ENCODE results near the gene NFKB2. TPM values are rescaled to one million over a fixed set of nuclear protein-coding genes. Genes with fewer than 3 reads are reported as not detected.
A peak's percentile ranks its signal among the peaks of the same experiment; 100 is the strongest.

NFKB2 gene
- total RNA-seq, 2 donors from 2014 or later, result 17.0 to 37.6 TPM

DNA sequence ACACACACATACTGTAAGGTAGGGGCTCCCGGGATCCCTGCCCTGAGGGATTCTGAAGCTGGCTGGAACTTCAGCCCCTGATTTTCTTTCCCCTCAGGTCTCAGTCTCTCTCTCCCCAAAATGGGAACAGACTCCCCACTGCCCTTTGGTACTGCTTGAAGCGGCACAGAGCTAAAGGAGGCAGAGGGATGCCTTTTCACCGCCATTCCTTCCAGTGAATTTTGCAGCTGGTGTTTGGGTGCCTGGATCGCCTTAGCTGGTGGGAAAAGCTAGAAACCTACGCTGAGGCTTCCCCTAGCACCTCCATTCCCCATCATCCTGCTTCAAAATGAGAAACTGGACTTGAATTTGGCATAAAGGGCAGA, 39.6 kb downstream of the NFKB2 start:
- ATAC-seq, result no peak
- no peak for DNase-seq
- intact Hi-C loops (cut with DNase I, micrococcal nuclease), result no loop called here

GRCh38 chr10:102435529-102436233, 40.2 kb downstream of the NFKB2 start:
- DNase-seq (no peak), ATAC-seq (no peak)
- intact Hi-C loops (cut with DNase I, micrococcal nuclease), result no loop called here

- no peak for ATAC-seq
- intact Hi-C loops (cut with DNase I, micrococcal nuclease), result no loop called here
- DNase-seq, result no peak
Measured at GRCh38 chr10:102436312-102436711, 40.8 kb downstream of the NFKB2 start.

GRCh38 chr10:102437515-102437914, 42.0 kb downstream of the NFKB2 start:
- no peak for DNase-seq
- ATAC-seq, result no peak
- intact Hi-C loops (cut with DNase I, micrococcal nuclease), result no loop called here

GRCh38 chr10:102438374-102438773, 42.9 kb downstream of the NFKB2 start:
- intact Hi-C loops (cut with DNase I, micrococcal nuclease), result no loop called here
- DNase-seq (no peak), ATAC-seq (no peak)

DNA sequence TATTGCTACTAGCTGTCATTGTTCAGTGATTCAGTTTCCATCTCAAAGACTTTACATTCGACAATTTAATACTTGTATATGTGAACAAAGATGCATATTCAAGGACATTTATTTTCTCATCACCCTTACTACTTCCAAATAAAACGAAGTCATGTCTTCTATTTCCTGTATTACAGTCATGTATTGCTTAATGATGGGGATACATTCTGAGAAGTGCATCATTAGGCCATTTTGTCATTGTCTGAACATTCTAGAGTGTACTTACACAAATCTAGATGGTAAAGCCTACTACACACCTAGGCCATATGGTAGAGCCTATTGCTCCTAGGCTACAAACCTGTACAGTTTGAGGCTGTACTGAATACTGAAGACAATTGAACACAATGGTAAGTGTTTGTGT, 49.3 kb downstream of the NFKB2 start:
- DNase-seq (no peak), ATAC-seq (no peak)
- intact Hi-C loops (cut with DNase I, micrococcal nuclease), result no loop called here

GRCh38 chr10:102449321-102450123, 54.0 kb downstream of the NFKB2 start:
- intact Hi-C loops (cut with DNase I, micrococcal nuclease), result no loop called here
- peak; percentile 76 for ATAC-seq

GRCh38 chr10:102450124-102450373, 54.5 kb downstream of the NFKB2 start:
- no peak for DNase-seq
- intact Hi-C loops (cut with DNase I, micrococcal nuclease), result no loop called here
- ATAC-seq, result no peak

More at GRCh38 chr10:102449321-102450123, 54.0 kb downstream of the NFKB2 start:
- DNase-seq, result peak; percentile 91 to 93

- ATAC-seq, result peak; percentile 83
- intact Hi-C loops (cut with DNase I, micrococcal nuclease), result no loop called here
- peak; percentile 85 to 91 for DNase-seq
Measured at GRCh38 chr10:102450374-102451104, 55.0 kb downstream of the NFKB2 start.

- intact Hi-C loops (cut with DNase I, micrococcal nuclease), result no loop called here
- peak; percentile 68 for ATAC-seq
- DNase-seq, result peak; percentile 65 to 79
Measured at GRCh38 chr10:102451105-102451969, 55.8 kb downstream of the NFKB2 start, which contains the start of gene C10orf95. TSS of gene C10orf95 (minus strand) at chr10:102451543. CDS start at chr10:102451093, 450 bp downstream.

Small RNA genes within 50 kb of the gene (microRNA-seq; reads per million reads assigned to microRNA genes)
- gene MIR146B, result 3,365 to 3,432 reads per million in 2 donors

Other genes starting within 250 kb of the NFKB2 start
- 10 to 100 TPM; 30.2 to 41.5 TPM for gene NOLC1, start 243.3 kb upstream of the NFKB2 start, total RNA-seq
- gene ELOVL3, start 169.4 kb upstream of the NFKB2 start, total RNA-seq, result not detected
- not detected for gene PITX3, start 154.2 kb upstream of the NFKB2 start, total RNA-seq
- gene GBF1, start 150.2 kb upstream of the NFKB2 start, total RNA-seq, result 10 to 100 TPM; 52.3 to 64.3 TPM
- gene PSD, start 23.1 kb downstream of the NFKB2 start, total RNA-seq, result 10 to 100 TPM in 1 of 2 donors, 1 to 10 TPM in 1; 4.1 to 26.1 TPM
- 10 to 100 TPM; 22.5 to 27.8 TPM for gene FBXL15, start 25.1 kb downstream of the NFKB2 start, total RNA-seq
- gene CUEDC2, start 36.9 kb downstream of the NFKB2 start, total RNA-seq, result 10 to 100 TPM; 25.4 to 27.8 TPM
- 1 to 10 TPM; 2.1 to 2.2 TPM for gene C10orf95, start 55.8 kb downstream of the NFKB2 start, total RNA-seq
- gene ACTR1A, start 107.0 kb downstream of the NFKB2 start, total RNA-seq, result 10 to 100 TPM; 78.8 to 79.6 TPM
- 1 to 10 TPM; 8.0 to 9.3 TPM for gene SUFU, start 108.3 kb downstream of the NFKB2 start, total RNA-seq
- 10 to 100 TPM; 58.4 to 64.0 TPM for gene TRIM8, start 248.8 kb downstream of the NFKB2 start, total RNA-seq